HepG2 (cell line): Measurements from ENCODE around the gene CYSRT1. TPM values are rescaled to one million over a fixed set of nuclear protein-coding genes. Genes with fewer than 3 reads are reported as not detected.

Experiments
- BORCS8-MEF2B ChIP-seq: sonication (generic); formaldehyde crosslinking; IDR thresholded peaks from 2 replicates; pipeline ENCODE4 v1.8.0; 2022; ENCODE audit warnings: mild to moderate bottlenecking, missing genetic modification reagents
- ELF3 ChIP-seq: IDR thresholded peaks from 2 replicates; pipeline ENCODE4 v1.6.1; 2016; ENCODE audit warnings: missing genetic modification reagents, missing compliant biosample characterization
- FOXK2 ChIP-seq: fragments of 450-650 bp; IDR thresholded peaks from 2 replicates; pipeline ENCODE4 v1.6.1; 2016
- HDAC1 ChIP-seq: sonication (generic); formaldehyde crosslinking; IDR thresholded peaks from 2 replicates; pipeline ENCODE4 v1.5.1; 2020; ENCODE audit warnings: mild to moderate bottlenecking, missing genetic modification reagents
- HIC2 ChIP-seq: sonication (generic); formaldehyde crosslinking; IDR thresholded peaks from 2 replicates; pipeline ENCODE4 v1.9.0; 2022; ENCODE audit warnings: low read depth, missing genetic modification reagents
- HIVEP1 ChIP-seq: sonication (generic); formaldehyde crosslinking; IDR thresholded peaks from 2 replicates; pipeline ENCODE4 v1.4.0; 2020; ENCODE audit warnings: mild to moderate bottlenecking, missing genetic modification reagents
- KDM1A ChIP-seq: IDR thresholded peaks from 2 replicates; pipeline ENCODE4 v1.6.1; 2016; ENCODE audit warnings: missing compliant biosample characterization
- KDM3A ChIP-seq: IDR thresholded peaks from 2 replicates; pipeline ENCODE4 v1.6.1; 2018; ENCODE audit warnings: low read depth, missing compliant biosample characterization
- KDM5B ChIP-seq: sonication (generic); formaldehyde crosslinking; IDR thresholded peaks from 2 replicates; pipeline ENCODE4 v1.4.0; 2020; ENCODE audit warnings: missing genetic modification reagents, mild to moderate bottlenecking, borderline replicate concordance
- MEIS1 ChIP-seq: sonication (generic); formaldehyde crosslinking; IDR thresholded peaks from 2 replicates; pipeline ENCODE4 v1.9.0; 2021; ENCODE audit warnings: mild to moderate bottlenecking, missing genetic modification reagents, moderate library complexity, borderline replicate concordance
- MXD4 ChIP-seq: IDR thresholded peaks from 2 replicates; pipeline ENCODE4 v1.6.1; 2016; ENCODE audit warnings: mild to moderate bottlenecking, missing biosample characterization, missing genetic modification reagents
- RXRB ChIP-seq: IDR thresholded peaks from 2 replicates; pipeline ENCODE4 v1.6.1; 2016; ENCODE audit warnings: borderline replicate concordance, missing genetic modification reagents, missing compliant biosample characterization
- SP1 ChIP-seq, 2 experiments: fragments of 450-650 bp in 1 of 2; sonication (generic) in 1 of 2; formaldehyde crosslinking in 1 of 2; IDR thresholded peaks; 2 replicates each; pipeline versions ENCODE4 v1.4.0 to v1.6.1; 2016 to 2020; ENCODE audit warnings: missing genetic modification reagents in 1 of 2
- SRSF1 ChIP-seq: fragments of 200-400 bp; formaldehyde crosslinking; optimal IDR thresholded peaks from 2 replicates; pipeline ENCODE3; 2017; ENCODE audit warnings: mild to moderate bottlenecking, low read depth, low read length, moderate library complexity
- ZNF121 ChIP-seq: sonication (generic); formaldehyde crosslinking; IDR thresholded peaks from 2 replicates; pipeline ENCODE4 v1.5.0; 2020; ENCODE audit warnings: mild to moderate bottlenecking, missing genetic modification reagents
- ZNF232 ChIP-seq: sonication (generic); formaldehyde crosslinking; IDR thresholded peaks from 2 replicates; pipeline ENCODE4 v1.4.0; 2020; ENCODE audit warnings: missing genetic modification reagents, borderline replicate concordance
- ZNF276 ChIP-seq: sonication (generic); formaldehyde crosslinking; IDR thresholded peaks from 2 replicates; pipeline ENCODE4 v1.4.0; 2020; ENCODE audit warnings: mild to moderate bottlenecking, low read depth, missing genetic modification reagents
- ZNF350 ChIP-seq: sonication (generic); formaldehyde crosslinking; IDR thresholded peaks from 2 replicates; pipeline ENCODE4 v1.4.0; 2020; ENCODE audit warnings: mild to moderate bottlenecking, low read depth, missing genetic modification reagents, borderline replicate concordance
- ZNF552 ChIP-seq: sonication (generic); formaldehyde crosslinking; IDR thresholded peaks from 2 replicates; pipeline ENCODE4 v1.9.0; 2022; ENCODE audit warnings: missing genetic modification reagents, mild to moderate bottlenecking, borderline replicate concordance
- ZNF574 ChIP-seq: sonication (generic); formaldehyde crosslinking; IDR thresholded peaks from 2 replicates; pipeline ENCODE4 v1.4.0; 2020; ENCODE audit warnings: missing genetic modification reagents
- ZNF644 ChIP-seq: IDR thresholded peaks from 2 replicates; pipeline ENCODE4 v1.6.1; 2016; ENCODE audit warnings: low read depth
- ZNF788 ChIP-seq: sonication (generic); formaldehyde crosslinking; IDR thresholded peaks from 2 replicates; pipeline ENCODE4 v1.5.0; 2020; ENCODE audit warnings: mild to moderate bottlenecking, missing genetic modification reagents, borderline replicate concordance
- ZSCAN31 ChIP-seq: sonication (generic); formaldehyde crosslinking; IDR thresholded peaks from 2 replicates; pipeline ENCODE4 v1.5.0; 2020; ENCODE audit warnings: low read depth, mild to moderate bottlenecking, missing genetic modification reagents
- ZSCAN9 ChIP-seq: IDR thresholded peaks from 2 replicates; pipeline ENCODE4 v1.6.1; 2016; ENCODE audit warnings: borderline replicate concordance
- polyA plus RNA-seq, 8 experiments: library from polyadenylated mRNA; depleted of rRNA in 3 of 8; stranded (reverse) in 7 of 8; unstranded in 1 of 8; fragments of >200 nt; fragmentation: Illumina TruSeq in 4 of 8; extraction: Trizol in 4 of 8; gene quantifications; 2 replicates each; pipeline versions ENCODE4 v1.2.1 to v1.2.3, GENCODE V29; 2011 to 2016; ENCODE audit warnings: low read depth in 4 of 8, missing spikeins in 1 of 8, mixed read lengths in 1 of 8; ENCODE audit not compliant: insufficient read depth in 1 of 8
- total RNA-seq, 5 experiments: library from RNA; depleted of rRNA; stranded (reverse); fragments of >200 nt; fragmentation: Illumina TruSeq; extraction: Trizol; gene quantifications; 2 replicates each; pipeline ENCODE4 v1.2.3, GENCODE V29; 2016; ENCODE audit warnings: low read depth in 1 of 5

The CYSRT1 gene
- total and polyA plus RNA-seq, 2 of the 13 experiments (the other 11 are each of a cell fraction or from before 2014, with no cell fraction given) = 1.5 to 2.1 TPM

GRCh38 chr9:137236238-137236935, 11.4 kb downstream of the CYSRT1 start (continued):
- TF ChIP-seq KDM1A (CRISPR knock-in tag) = no peak
- peak; percentile 67; the same call in 1 of the 2 replicates for TF ChIP-seq MXD4
- TF ChIP-seq RXRB (CRISPR knock-in tag) = peak; percentile 91
- no peak for TF ChIP-seq ZNF276 (CRISPR knock-in tag)
- TF ChIP-seq ZSCAN31 (CRISPR knock-in tag) = peak; percentile 71; the same call in 1 of the 2 replicates
- TF ChIP-seq KDM3A (CRISPR knock-in tag) = peak; percentile 83
- peak; percentile 55; the same call in 1 of the 2 replicates for TF ChIP-seq ZNF552
- peak; percentile 59; the same call in 1 of the 2 replicates for TF ChIP-seq ZSCAN9 (CRISPR knock-in tag)
- TF ChIP-seq ZNF644 (CRISPR knock-in tag) = no peak
- TF ChIP-seq HDAC1 (CRISPR knock-in tag) = peak; percentile 79
- TF ChIP-seq BORCS8-MEF2B = 0 out of 2 replicates have a peak, but pooled peaks have one; percentile 20
- TF ChIP-seq HIC2 (CRISPR knock-in tag) = peak; percentile 45; the same call in 1 of the 2 replicates
- TF ChIP-seq MEIS1 (CRISPR knock-in tag) = 0 out of 2 replicates have a peak, but pooled peaks have one; percentile 40
- peak; percentile 64 for TF ChIP-seq ZNF574 (CRISPR knock-in tag)
- peak; percentile 57; the same call in 1 of the 2 replicates for TF ChIP-seq ZNF350 (CRISPR knock-in tag)
- 0 out of 2 replicates have a peak, but pooled peaks have one; percentile 19 for TF ChIP-seq ZNF232 (CRISPR knock-in tag)
- peak; percentile 87; the same call in 1 of the 2 replicates for TF ChIP-seq ZNF788 (CRISPR knock-in tag)
- TF ChIP-seq SP1 (IDR thresholded peaks at IDR 0.05) = no peak
- TF ChIP-seq SP1 (CRISPR knock-in tag; IDR thresholded peaks at IDR 0.05) = peak; percentile 80
- peak; percentile 97 for TF ChIP-seq SRSF1
- peak; percentile 51; the same call in 1 of the 2 replicates for TF ChIP-seq ELF3 (CRISPR knock-in tag)
- TF ChIP-seq FOXK2 = no peak
- TF ChIP-seq HIVEP1 (CRISPR knock-in tag) = peak; percentile 80
- peak; percentile 51; the same call in 1 of the 2 replicates for TF ChIP-seq KDM5B (CRISPR knock-in tag)
- no peak for TF ChIP-seq ZNF121 (CRISPR knock-in tag)
